HEK293 (cell line): ENCODE measurements around the gene PGAP6.

Experiments
- CTCF ChIA-PET: fragments of 350-600 bp; formaldehyde crosslinking; extraction: SDS; loops from one replicate; lab custom pipeline; 2021; ENCODE audit warnings: antibody characterized with exemption; lab: Yijun Ruan, JAX
- POLR2A ChIA-PET: fragments of 300-600 bp; formaldehyde crosslinking; extraction: SDS; loops from one replicate; lab custom pipeline; 2020; ENCODE audit warnings: antibody characterized with exemption, inconsistent platforms; lab: Yijun Ruan, JAX
- H3K27ac ChIP-seq: fragments of 200-500 bp; sonication (Bioruptor generic); 2 replicates; pipeline ENCODE4 v1.5.1; 2014; ENCODE audit warnings: low read depth, low read length, control low read depth, inconsistent platforms; ENCODE audit errors: extremely low read depth
- H3K36me3 ChIP-seq, 2 experiments: fragments of 200-500 bp in 1 of 2; sonication (Bioruptor generic) in 1 of 2; 1 replicate in 1 of 2; 2 replicates in 1 of 2; pipeline ENCODE4 v1.5.1; 2014 to 2017; ENCODE audit warnings: inconsistent platforms in 2 of 2, low read length in 2 of 2; ENCODE audit not compliant: control insufficient read depth in 2 of 2, insufficient read depth in 1 of 2
- H3K4me1 ChIP-seq: fragments of 200-500 bp; sonication (Bioruptor generic); 2 replicates; pipeline ENCODE4 v1.5.1; 2014; ENCODE audit warnings: mild to moderate bottlenecking, low read length, inconsistent platforms; ENCODE audit not compliant: control insufficient read depth, insufficient read depth
- H3K4me3 ChIP-seq: 2 replicates; pipeline ENCODE4 v1.5.1; 2011; ENCODE audit warnings: low read depth, mild to moderate bottlenecking, control low read depth, low read length, moderate library complexity
- H3K9me3 ChIP-seq: fragments of 200-500 bp; sonication (Bioruptor generic); 2 replicates; pipeline ENCODE4 v1.5.1; 2014; ENCODE audit warnings: low read depth, low read length, inconsistent platforms; ENCODE audit not compliant: control insufficient read depth, insufficient read depth
- KLF1 ChIP-seq: fragments of 450-650 bp; formaldehyde crosslinking; IDR thresholded peaks from 2 replicates; pipeline ENCODE4 v1.5.1; 2016; ENCODE audit warnings: missing biosample characterization, missing genetic modification characterization
- KLF8 ChIP-seq: fragments of 450-650 bp; formaldehyde crosslinking; IDR thresholded peaks from 2 replicates; pipeline ENCODE4 v1.5.1; 2016; ENCODE audit warnings: missing biosample characterization, missing genetic modification characterization
- ZFP69B ChIP-seq: fragments of 450-650 bp; formaldehyde crosslinking; IDR thresholded peaks from 2 replicates; pipeline ENCODE4 v1.5.1; 2016; ENCODE audit warnings: missing biosample characterization, missing genetic modification characterization
- ZNF10 ChIP-seq: fragments of 450-650 bp; formaldehyde crosslinking; IDR thresholded peaks from 2 replicates; pipeline ENCODE4 v1.5.1; 2017; ENCODE audit warnings: missing biosample characterization, missing genetic modification characterization
- ZNF146 ChIP-seq: fragments of 450-650 bp; formaldehyde crosslinking; IDR thresholded peaks from 2 replicates; pipeline ENCODE4 v1.5.1; 2016; ENCODE audit warnings: missing biosample characterization, missing genetic modification characterization
- ZNF24 ChIP-seq: fragments of 450-650 bp; formaldehyde crosslinking; IDR thresholded peaks from 2 replicates; pipeline ENCODE4 v1.5.1; 2016; ENCODE audit warnings: missing biosample characterization, missing genetic modification characterization
- ZNF600 ChIP-seq: fragments of 450-650 bp; formaldehyde crosslinking; IDR thresholded peaks from 2 replicates; pipeline ENCODE4 v1.5.1; 2016; ENCODE audit warnings: missing biosample characterization, missing genetic modification characterization
- ZNF629 ChIP-seq: fragments of 450-650 bp; formaldehyde crosslinking; IDR thresholded peaks from 2 replicates; pipeline ENCODE4 v1.5.1; 2017; ENCODE audit warnings: missing biosample characterization, missing genetic modification characterization
- ZNF791 ChIP-seq: fragments of 450-650 bp; formaldehyde crosslinking; IDR thresholded peaks from 2 replicates; pipeline ENCODE4 v1.5.1; 2016; ENCODE audit warnings: missing biosample characterization, missing genetic modification characterization
- ZNF843 ChIP-seq: fragments of 450-650 bp; formaldehyde crosslinking; IDR thresholded peaks from 2 replicates; pipeline ENCODE4 v1.5.1; 2016; ENCODE audit warnings: missing biosample characterization, missing genetic modification characterization
- TF ChIP-seq, protein P1 (sequence below): fragments of 450-650 bp; formaldehyde crosslinking; IDR thresholded peaks from 2 replicates; pipeline ENCODE4 v1.5.1; 2016; ENCODE audit warnings: missing biosample characterization, missing genetic modification characterization
- TF ChIP-seq, protein P2 (sequence below): fragments of 450-650 bp; formaldehyde crosslinking; IDR thresholded peaks from 2 replicates; pipeline ENCODE4 v1.5.1; 2016; ENCODE audit warnings: missing biosample characterization, missing genetic modification characterization
- TF ChIP-seq, protein P3 (sequence below): sonication (generic); formaldehyde crosslinking; IDR thresholded peaks from 2 replicates; pipeline ENCODE4 v1.8.1; 2022; ENCODE audit warnings: mild to moderate bottlenecking, moderate library complexity, missing genetic modification reagents
- TF ChIP-seq, protein P4 (sequence below): fragments of 450-650 bp; formaldehyde crosslinking; IDR thresholded peaks from 2 replicates; pipeline ENCODE4 v1.5.1; 2017; ENCODE audit warnings: missing biosample characterization, missing genetic modification characterization
- TF ChIP-seq, protein P5 (sequence below): fragments of 450-650 bp; IDR thresholded peaks from 2 replicates; pipeline ENCODE4 v1.5.1; 2018; ENCODE audit warnings: missing biosample characterization, missing genetic modification characterization

Gene PGAP6

DNA sequence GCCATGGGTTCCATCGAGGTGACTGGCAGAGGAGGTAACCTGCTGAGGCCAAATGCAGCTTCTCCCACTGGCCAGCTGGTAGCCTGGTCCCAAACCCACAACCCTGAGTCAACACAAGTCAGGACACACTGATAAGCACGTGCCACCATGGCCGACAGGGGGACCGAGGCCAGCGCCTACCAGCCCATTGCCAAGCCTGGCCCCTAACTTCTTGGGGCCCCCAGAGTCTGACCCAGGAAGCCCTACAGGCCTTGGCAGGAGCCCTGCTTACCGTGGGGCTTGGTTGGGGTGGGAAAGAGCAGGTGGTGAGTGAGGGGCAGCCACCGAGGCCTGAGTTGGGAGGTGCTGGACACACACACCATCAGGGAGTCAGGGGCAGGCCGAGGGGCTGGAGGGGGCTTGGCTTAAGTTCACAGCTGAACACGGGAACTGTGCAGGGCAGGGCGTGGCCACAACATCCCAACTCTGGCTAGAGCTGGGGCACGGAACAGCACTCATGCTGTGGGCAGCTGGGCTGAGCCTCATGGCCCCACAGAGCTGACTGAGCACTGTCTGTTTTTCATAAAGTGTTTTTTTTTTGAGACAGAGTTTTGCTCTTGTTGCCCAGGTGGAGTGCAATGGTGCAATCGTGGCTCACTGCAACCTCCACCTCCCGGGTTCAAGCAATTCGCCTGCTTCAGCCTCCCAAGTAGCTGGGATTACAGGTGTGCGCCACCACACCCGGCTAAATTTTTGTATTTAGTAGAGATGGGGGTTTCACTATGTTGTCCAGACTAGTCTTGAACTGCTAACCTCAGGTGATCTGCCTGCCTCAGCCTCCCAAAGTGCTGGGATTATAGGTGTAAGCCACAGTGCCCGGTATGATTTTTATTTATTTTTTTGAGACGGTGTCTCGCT, 16.9 kb downstream of the PGAP6 start:
- Histone ChIP-seq H3K27ac (no peak overlapping the region), H3K4me3 (no peak overlapping the region), H3K9me3 (no peaks in the 10 kb centered on the region), H3K36me3 (peaks cover 6 to 36% of the 10 kb centered on the region in 2 experiments; a peak in 2 of 3 replicates), H3K4me1 (peaks cover 3% of the 10 kb centered on the region)
- ChIA-PET CTCF (interaction anchor here (0.6 to 5.9 kb wide), 7 partner anchors 10 to 300 kb away, joined by 3 to 70 read pairs (median 4); no protein-coding TSS in a partner anchor), POLR2A (interaction anchor here (0.7 to 1.0 kb wide), 3 partner anchors 12 to 86 kb away, joined by 3 to 4 read pairs (median 3); partner anchors contain the start of gene AXIN1)
- TF ChIP-seq, protein P1, sequence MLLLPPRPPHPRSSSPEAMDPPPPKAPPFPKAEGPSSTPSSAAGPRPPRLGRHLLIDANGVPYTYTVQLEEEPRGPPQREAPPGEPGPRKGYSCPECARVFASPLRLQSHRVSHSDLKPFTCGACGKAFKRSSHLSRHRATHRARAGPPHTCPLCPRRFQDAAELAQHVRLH (tag by site-specific recombination), result peak; percentile 87; the same call in 1 of the 2 replicates
- TF ChIP-seq, protein P2, sequence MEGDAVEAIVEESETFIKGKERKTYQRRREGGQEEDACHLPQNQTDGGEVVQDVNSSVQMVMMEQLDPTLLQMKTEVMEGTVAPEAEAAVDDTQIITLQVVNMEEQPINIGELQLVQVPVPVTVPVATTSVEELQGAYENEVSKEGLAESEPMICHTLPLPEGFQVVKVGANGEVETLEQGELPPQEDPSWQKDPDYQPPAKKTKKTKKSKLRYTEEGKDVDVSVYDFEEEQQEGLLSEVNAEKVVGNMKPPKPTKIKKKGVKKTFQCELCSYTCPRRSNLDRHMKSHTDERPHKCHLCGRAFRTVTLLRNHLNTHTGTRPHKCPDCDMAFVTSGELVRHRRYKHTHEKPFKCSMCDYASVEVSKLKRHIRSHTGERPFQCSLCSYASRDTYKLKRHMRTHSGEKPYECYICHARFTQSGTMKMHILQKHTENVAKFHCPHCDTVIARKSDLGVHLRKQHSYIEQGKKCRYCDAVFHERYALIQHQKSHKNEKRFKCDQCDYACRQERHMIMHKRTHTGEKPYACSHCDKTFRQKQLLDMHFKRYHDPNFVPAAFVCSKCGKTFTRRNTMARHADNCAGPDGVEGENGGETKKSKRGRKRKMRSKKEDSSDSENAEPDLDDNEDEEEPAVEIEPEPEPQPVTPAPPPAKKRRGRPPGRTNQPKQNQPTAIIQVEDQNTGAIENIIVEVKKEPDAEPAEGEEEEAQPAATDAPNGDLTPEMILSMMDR (tag by site-specific recombination), result peak; percentile 32; the same call in 1 of the 2 replicates
- TF ChIP-seq ZNF843 (tag by site-specific recombination) (no peak), ZNF146 (tag by site-specific recombination) (no peak)
- TF ChIP-seq, protein P3, sequence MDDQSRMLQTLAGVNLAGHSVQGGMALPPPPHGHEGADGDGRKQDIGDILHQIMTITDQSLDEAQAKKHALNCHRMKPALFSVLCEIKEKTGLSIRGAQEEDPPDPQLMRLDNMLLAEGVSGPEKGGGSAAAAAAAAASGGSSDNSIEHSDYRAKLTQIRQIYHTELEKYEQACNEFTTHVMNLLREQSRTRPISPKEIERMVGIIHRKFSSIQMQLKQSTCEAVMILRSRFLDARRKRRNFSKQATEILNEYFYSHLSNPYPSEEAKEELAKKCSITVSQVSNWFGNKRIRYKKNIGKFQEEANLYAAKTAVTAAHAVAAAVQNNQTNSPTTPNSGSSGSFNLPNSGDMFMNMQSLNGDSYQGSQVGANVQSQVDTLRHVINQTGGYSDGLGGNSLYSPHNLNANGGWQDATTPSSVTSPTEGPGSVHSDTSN, result no peak

DNA sequence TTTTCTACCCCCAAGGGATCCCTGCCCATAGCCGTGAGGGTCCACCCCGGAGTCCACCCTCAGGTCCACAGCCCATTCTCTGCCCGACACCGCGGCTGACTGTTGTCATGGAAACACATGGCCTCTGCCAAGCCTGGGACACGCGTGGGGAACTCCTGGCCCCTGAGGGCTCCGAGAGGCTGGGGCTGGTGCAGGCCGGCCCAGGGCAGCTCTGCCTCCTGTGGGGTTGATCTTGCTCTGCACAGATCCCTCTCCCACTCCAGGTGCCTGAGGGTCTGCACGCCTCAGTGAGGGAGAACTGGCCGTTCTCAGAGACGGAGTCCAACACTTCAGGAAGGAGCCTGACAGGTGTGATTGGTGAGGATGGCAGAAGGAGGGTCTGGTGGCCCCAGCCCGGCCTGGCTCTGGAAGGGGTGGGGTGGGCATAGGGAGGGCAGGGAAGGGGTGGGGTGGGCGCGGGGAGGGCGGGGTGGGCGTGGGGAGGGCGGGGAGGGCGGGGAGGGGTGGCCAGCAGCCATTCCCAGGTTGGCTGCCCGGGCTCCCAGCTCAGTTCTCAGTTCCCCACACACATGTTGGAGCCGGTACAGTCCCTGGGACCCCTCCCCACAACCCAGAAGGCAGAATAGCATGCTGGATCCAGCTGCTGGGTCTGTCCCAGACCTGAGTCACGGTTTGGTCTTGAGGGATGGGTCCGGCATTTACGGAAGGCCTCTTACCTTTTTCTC, 17.9 kb downstream of the PGAP6 start:
- POLR2A ChIA-PET, result interaction anchor here (0.6 to 0.9 kb wide), 2 partner anchors 11 to 298 kb away, joined by 3 read pairs; partner anchors contain the start of gene AXIN1

More for the DNA sequence above, 17.9 kb downstream of the PGAP6 start:
- Histone ChIP-seq H3K27ac (no peak overlapping the region), H3K36me3 (peaks cover 6 to 30% of the 10 kb centered on the region in 2 experiments; a peak in 2 of 3 replicates), H3K4me1 (no peaks in the 10 kb centered on the region; the same call in 1 of the 2 replicates), H3K4me3 (no peak overlapping the region), H3K9me3 (no peaks in the 10 kb centered on the region)
- TF ChIP-seq ZNF600 (tag by site-specific recombination) (0 out of 2 replicates have a peak, but pooled peaks have one; percentile 25), KLF8 (peak; percentile 45; the same call in 1 of the 2 replicates), ZNF24 (no peak), ZNF629 (no peak), ZNF791 (tag by site-specific recombination) (no peak), ZFP69B (no peak), ZNF10 (no peak), KLF1 (tag by site-specific recombination) (peak; percentile 87)
- TF ChIP-seq, protein P4, sequence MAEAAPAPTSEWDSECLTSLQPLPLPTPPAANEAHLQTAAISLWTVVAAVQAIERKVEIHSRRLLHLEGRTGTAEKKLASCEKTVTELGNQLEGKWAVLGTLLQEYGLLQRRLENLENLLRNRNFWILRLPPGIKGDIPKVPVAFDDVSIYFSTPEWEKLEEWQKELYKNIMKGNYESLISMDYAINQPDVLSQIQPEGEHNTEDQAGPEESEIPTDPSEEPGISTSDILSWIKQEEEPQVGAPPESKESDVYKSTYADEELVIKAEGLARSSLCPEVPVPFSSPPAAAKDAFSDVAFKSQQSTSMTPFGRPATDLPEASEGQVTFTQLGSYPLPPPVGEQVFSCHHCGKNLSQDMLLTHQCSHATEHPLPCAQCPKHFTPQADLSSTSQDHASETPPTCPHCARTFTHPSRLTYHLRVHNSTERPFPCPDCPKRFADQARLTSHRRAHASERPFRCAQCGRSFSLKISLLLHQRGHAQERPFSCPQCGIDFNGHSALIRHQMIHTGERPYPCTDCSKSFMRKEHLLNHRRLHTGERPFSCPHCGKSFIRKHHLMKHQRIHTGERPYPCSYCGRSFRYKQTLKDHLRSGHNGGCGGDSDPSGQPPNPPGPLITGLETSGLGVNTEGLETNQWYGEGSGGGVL (tag by site-specific recombination), result no peak
- TF ChIP-seq, protein P5, sequence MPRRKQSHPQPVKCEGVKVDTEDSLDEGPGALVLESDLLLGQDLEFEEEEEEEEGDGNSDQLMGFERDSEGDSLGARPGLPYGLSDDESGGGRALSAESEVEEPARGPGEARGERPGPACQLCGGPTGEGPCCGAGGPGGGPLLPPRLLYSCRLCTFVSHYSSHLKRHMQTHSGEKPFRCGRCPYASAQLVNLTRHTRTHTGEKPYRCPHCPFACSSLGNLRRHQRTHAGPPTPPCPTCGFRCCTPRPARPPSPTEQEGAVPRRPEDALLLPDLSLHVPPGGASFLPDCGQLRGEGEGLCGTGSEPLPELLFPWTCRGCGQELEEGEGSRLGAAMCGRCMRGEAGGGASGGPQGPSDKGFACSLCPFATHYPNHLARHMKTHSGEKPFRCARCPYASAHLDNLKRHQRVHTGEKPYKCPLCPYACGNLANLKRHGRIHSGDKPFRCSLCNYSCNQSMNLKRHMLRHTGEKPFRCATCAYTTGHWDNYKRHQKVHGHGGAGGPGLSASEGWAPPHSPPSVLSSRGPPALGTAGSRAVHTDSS (tag by site-specific recombination), result no peak
- CTCF ChIA-PET, result interaction anchor here (0.6 to 5.9 kb wide), 6 partner anchors 9 to 299 kb away, joined by 3 to 70 read pairs (median 9); no protein-coding TSS in a partner anchor
